Esophagus muscularis mucosa (tissue), 4 donors: ENCODE data around the gene CEP135. TPM values are rescaled to one million over a fixed set of nuclear protein-coding genes. Genes with fewer than 3 reads are reported as not detected.

Source experiments
- DNase-seq: peaks from one replicate; pipeline ENCODE4 v3.0.0-alpha.2; 2017; ENCODE audit errors: extremely low spot score
- H3K27ac ChIP-seq, 4 donors: fragments of 200-600 bp; sonication (generic); replicated peaks in 1 of 4; 1 replicate in 3 of 4; 2 replicates in 1 of 4; pipeline ENCODE4 v1.5.1; 2016 to 2019; ENCODE audit warnings: mild to moderate bottlenecking in 1 of 4
- H3K27me3 ChIP-seq, 4 donors: fragments of 200-600 bp; sonication (generic); one replicate each; pipeline versions ENCODE4 v1.5.1 to v1.6.0; 2016 to 2019
- H3K36me3 ChIP-seq, 4 donors: fragments of 200-600 bp; sonication (generic); one replicate each; pipeline ENCODE4 v1.5.1; 2016 to 2019
- H3K4me1 ChIP-seq, 4 donors: fragments of 200-600 bp; sonication (generic); one replicate each; pipeline ENCODE4 v1.5.1; 2016 to 2019
- H3K4me3 ChIP-seq, 4 donors: fragments of 200-600 bp; sonication (generic); 1 replicate in 2 of 4; 2 replicates in 2 of 4; pipeline ENCODE4 v1.5.1; 2016 to 2019; ENCODE audit warnings: mild to moderate bottlenecking in 4 of 4, moderate library complexity in 1 of 4
- H3K9me3 ChIP-seq, 4 donors: fragments of 200-600 bp; sonication (generic); 1 replicate in 3 of 4; 2 replicates in 1 of 4; pipeline ENCODE4 v1.5.1; 2016 to 2019
- CTCF ChIP-seq, 3 experiments: fragments of 200-600 bp in 2 of 3; fragments of 450-650 bp in 1 of 3; sonication (generic) in 2 of 3; IDR thresholded peaks; one replicate each; pipeline ENCODE4 v1.5.1; 2017 to 2019; ENCODE audit warnings: antibody characterized with exemption in 3 of 3, mild to moderate bottlenecking in 2 of 3, moderate library complexity in 1 of 3
- EP300 ChIP-seq: sonication (generic); formaldehyde crosslinking; IDR thresholded peaks from one replicate; pipeline ENCODE4 v1.6.1; 2017; ENCODE audit warnings: antibody characterized with exemption
- POLR2A ChIP-seq: fragments of 450-650 bp; IDR thresholded peaks from one replicate; pipeline ENCODE4 v1.6.1; 2017; ENCODE audit warnings: antibody characterized with exemption, moderate library complexity, mild to moderate bottlenecking, low read depth
- POLR2AphosphoS5 ChIP-seq, 2 donors: sonication (generic); formaldehyde crosslinking; IDR thresholded peaks; one replicate each; pipeline ENCODE4 v1.6.1; 2017; ENCODE audit warnings: antibody characterized with exemption in 2 of 2
- WGBS: methylation state at CpG from one replicate; pipeline ENCODE4 v1.1.5; 2018; 5-methylcytosine and 5-hydroxymethylcytosine counted together
- intact Hi-C: fragments of 100-400 bp; cut with DNase I; formaldehyde crosslinking; loops from one replicate; pipeline ENCODE4 v1.15.1; 2023
- total RNA-seq, 4 donors: library from RNA; depleted of rRNA; stranded (reverse); fragments of >200 nt; gene quantifications; one replicate each; pipeline versions ENCODE4 v1.1.0 to v1.2.1, GENCODE V29; 2016

CEP135 gene
- total RNA-seq, 4 donors from 2014 or later: 3.5 to 5.0 (median 3.8) TPM

- WGBS: 84% methylated on average over 1 of the region's 1 CpG
- Histone ChIP-seq H3K36me3 (no peaks in the 10 kb centered on the region), H3K4me3 (no peak overlapping the region), H3K27ac (no peak overlapping the region), H3K9me3 (no peaks in the 10 kb centered on the region), H3K27me3 (no peaks in the 10 kb centered on the region), H3K4me1 (no peaks in the 10 kb centered on the region)
- no peak for DNase-seq
- intact Hi-C loops: no loop called here
- no peak for TF ChIP-seq POLR2A
- no peak for TF ChIP-seq CTCF (IDR thresholded peaks at IDR 0.05)
- no peak for TF ChIP-seq POLR2AphosphoS5 (IDR thresholded peaks at IDR 0.05)
- TF ChIP-seq EP300: no peak
Measured at GRCh38 chr4:56042225-56042624, 93.5 kb downstream of the CEP135 start.

- Histone ChIP-seq H3K27me3 (peaks cover 0 to 36% (median 3%) of the 10 kb centered on the region in 4 donors), H3K4me1 (peaks cover 10 to 21% (median 17%) of the 10 kb centered on the region in 4 donors), H3K4me3 (peak overlapping the region; percentile 58 to 66 (median 61)), H3K9me3 (no peaks in the 10 kb centered on the region), H3K36me3 (no peaks in the 10 kb centered on the region), H3K27ac (no peak overlapping the region)
- no peak for TF ChIP-seq CTCF (IDR thresholded peaks at IDR 0.05)
- TF ChIP-seq EP300: no peak
- no peak for TF ChIP-seq POLR2AphosphoS5 (IDR thresholded peaks at IDR 0.05)
- no peak for TF ChIP-seq POLR2A
- 27% methylated on average over 4 of the region's 5 CpGs for WGBS
- intact Hi-C loops: no loop called here
- no peak for DNase-seq
Measured at GRCh38 chr4:56048383-56048701, 99.6 kb downstream of the CEP135 start.

GRCh38 chr4:56048702-56049431 is 100.1 kb downstream of the CEP135 start:
- intact Hi-C loops: no loop called here
- Histone ChIP-seq H3K36me3 (no peaks in the 10 kb centered on the region), H3K4me1 (peaks cover 10 to 21% (median 17%) of the 10 kb centered on the region in 4 donors), H3K9me3 (no peaks in the 10 kb centered on the region), H3K27ac (peak overlapping the region in 1 of 4 donors; percentile 57), H3K4me3 (peak overlapping the region; percentile 58 to 66 (median 61)), H3K27me3 (peaks cover 0 to 38% (median 4%) of the 10 kb centered on the region in 4 donors)
- no peak for DNase-seq
- 0% methylated on average over 1 of the region's 81 CpGs for WGBS
- peak; percentile 10 to 44 (median 27) for TF ChIP-seq CTCF (IDR thresholded peaks at IDR 0.05)
- TF ChIP-seq POLR2A: no peak

- no peak overlapping the region for H3K27ac ChIP-seq
- H3K27me3 ChIP-seq: peaks cover 0 to 43% (median 6%) of the 10 kb centered on the region in 4 donors
- H3K36me3 ChIP-seq: no peaks in the 10 kb centered on the region
- H3K4me3 ChIP-seq: no peak overlapping the region
- no peaks in the 10 kb centered on the region for H3K9me3 ChIP-seq
- DNase-seq: no peak
- TF ChIP-seq POLR2A: no peak
- no peak for TF ChIP-seq POLR2AphosphoS5 (IDR thresholded peaks at IDR 0.05)
- TF ChIP-seq CTCF (IDR thresholded peaks at IDR 0.05): no peak
- no peak for TF ChIP-seq EP300
- intact Hi-C loops: no loop called here
- WGBS: 59% methylated on average over 2 of the region's 2 CpGs
- H3K4me1 ChIP-seq: peaks cover 10 to 21% (median 17%) of the 10 kb centered on the region in 4 donors
Measured at GRCh38 chr4:56050625-56051024, 101.9 kb downstream of the CEP135 start.
